ENCODE measurements around the gene IL31.
"Not testable (repeated sequence)": the region's sequence is repeated elsewhere in the genome, so short reads cannot be mapped to it uniquely, and the experiment has no call there.

The IL31 gene

DNA sequence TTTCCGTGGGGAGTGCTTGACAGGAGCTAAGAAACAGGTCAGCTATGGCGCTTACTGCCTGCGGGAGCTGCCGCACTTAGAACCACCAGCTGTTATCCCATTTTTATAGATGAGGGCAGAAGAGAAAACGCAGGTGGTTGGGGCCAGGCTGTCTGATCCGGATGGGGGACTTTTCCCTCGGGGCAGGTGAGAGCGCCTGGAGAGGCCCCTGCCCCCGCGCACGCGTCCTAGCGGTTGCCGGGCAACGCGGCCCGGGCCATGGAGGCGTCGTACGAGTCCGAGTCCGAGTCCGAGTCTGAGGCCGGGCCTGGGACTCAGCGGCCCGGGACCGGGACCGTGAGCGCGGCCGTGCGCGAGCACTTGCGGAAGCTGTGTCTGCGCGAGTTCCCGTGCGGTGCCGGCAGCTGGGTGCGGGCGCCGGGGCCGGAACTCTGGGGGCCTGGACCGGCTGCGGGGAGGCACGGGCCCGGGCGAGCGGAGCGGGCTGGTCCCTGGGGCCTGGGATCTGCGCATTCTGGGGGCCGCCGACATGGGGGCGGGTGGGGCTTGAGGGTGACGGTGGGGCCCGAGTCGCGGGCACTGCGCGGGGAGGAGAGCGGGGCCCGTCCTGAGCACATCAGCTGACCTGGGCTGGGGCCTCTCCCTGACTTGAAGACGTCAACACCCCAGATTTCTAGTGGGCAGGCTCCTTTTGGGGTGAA is 9.0 kb upstream of the IL31 start, which contains the start of gene LRRC43:
Gene LRRC43 (plus strand): TSS at position 237 of the 701 bp plus-strand sequence. CDS start 22 bp downstream, at position 259.
- TF ChIP-seq, protein P1, sequence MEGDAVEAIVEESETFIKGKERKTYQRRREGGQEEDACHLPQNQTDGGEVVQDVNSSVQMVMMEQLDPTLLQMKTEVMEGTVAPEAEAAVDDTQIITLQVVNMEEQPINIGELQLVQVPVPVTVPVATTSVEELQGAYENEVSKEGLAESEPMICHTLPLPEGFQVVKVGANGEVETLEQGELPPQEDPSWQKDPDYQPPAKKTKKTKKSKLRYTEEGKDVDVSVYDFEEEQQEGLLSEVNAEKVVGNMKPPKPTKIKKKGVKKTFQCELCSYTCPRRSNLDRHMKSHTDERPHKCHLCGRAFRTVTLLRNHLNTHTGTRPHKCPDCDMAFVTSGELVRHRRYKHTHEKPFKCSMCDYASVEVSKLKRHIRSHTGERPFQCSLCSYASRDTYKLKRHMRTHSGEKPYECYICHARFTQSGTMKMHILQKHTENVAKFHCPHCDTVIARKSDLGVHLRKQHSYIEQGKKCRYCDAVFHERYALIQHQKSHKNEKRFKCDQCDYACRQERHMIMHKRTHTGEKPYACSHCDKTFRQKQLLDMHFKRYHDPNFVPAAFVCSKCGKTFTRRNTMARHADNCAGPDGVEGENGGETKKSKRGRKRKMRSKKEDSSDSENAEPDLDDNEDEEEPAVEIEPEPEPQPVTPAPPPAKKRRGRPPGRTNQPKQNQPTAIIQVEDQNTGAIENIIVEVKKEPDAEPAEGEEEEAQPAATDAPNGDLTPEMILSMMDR (IDR thresholded peaks at IDR 0.05; ENCODE audit: low read depth, low read length): no peak
- no peak for DNase-seq (ENCODE audit: extremely low read depth, low read depth)

DNA sequence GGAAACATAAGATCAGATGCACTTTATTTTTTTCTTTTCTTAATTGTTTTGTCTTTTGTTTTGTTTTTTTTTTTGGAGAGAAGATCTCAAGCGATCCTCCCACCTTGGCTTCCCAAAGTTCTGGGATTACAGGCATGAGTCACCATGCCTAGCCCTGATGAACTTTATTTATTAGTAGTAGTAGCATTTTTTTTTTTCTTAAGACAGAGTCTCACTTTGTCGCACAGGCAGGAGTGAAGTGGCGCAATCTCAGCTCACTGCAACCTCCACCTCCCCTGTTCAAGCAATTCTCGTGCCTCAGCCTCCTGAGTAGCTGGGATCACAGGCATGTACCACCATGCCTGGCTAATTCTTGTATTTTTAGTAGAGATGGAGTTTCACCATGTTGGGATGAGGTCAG is 2.5 kb upstream of the IL31 start:
- DNase-seq (ENCODE audit: extremely low read depth, low read depth): not testable (repeated sequence)

DNA sequence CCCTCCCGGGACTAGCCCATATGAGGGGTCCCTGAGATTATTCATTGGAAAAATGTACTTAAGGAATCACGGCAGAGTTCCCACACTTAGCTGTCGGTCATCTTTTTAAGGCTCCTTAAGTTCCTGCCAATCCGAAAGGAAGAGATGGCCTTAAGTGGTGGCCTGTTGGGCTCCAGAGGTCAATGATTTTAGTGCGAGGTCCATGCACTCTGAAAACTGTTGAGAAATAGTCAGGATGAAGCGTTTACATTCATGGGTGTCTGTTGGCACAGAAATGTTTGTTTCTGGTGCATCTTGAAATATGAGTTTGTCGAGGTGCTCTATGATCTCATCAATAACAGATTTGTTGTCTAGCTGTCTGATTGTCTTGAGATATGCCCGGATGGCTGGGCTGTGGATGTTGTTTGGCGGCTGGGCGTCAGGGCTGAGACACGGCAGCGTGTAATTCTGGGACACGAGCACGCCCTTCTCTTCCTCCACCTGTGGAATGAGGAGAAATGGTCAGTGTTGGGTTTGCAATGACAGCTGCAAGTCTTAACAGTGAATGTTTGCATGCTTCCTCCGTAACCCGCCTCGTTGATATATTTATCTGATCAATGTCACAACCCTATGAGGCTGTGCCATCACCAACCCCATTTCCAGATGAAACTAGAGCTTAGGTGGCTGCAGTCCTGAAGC is 1.6 kb downstream of the IL31 start:
- TF ChIP-seq, protein P1 (IDR thresholded peaks at IDR 0.05; ENCODE audit: low read depth, low read length): no peak
- no peak for DNase-seq (ENCODE audit: extremely low read depth, low read depth)

DNA sequence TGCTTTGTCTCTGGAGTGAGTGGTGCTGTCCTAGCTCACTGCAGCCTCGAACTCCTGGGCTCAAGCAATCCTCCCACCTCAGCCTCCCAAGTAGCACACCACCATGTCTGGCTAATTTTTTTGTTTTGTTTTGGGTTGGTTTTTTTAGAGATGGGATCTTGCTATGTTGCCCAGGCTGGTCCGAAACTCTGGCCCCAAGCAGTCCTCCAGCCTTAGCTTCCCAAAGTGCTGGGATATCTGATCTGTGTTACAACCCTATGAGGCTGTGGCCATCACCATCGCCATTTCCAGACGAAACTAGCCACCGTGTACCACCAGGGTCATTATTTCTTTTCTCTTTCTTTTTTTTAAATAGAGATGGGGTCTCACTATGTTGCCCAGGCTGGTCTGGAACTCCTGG is 2.6 kb downstream of the IL31 start:
- DNase-seq (ENCODE audit: extremely low read depth, low read depth): no peak
- TF ChIP-seq, protein P1 (IDR thresholded peaks at IDR 0.05; ENCODE audit: low read depth, low read length): no peak

DNA sequence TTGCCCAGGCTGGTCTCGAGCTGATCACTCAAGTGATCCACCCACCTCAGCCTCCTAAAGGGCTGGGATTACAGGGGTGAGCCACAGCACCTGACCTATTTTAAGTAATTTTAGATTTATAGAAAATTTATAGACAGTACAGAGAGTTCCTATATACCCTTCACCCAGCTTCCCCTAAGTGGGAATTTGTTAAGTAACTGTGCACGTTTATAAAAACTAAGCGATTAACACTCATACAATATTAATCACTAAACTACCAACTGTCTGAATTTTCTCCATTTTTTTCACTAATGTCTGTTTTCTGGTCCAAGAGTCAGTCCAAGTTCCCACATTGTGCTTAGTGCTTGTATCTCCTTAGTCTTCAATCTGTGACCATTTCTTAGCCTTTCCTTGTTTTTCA is 5.5 kb downstream of the IL31 start:
- TF ChIP-seq, protein P1 (IDR thresholded peaks at IDR 0.05; ENCODE audit: low read depth, low read length): no peak
- DNase-seq (ENCODE audit: extremely low read depth, low read depth): no peak

DNA sequence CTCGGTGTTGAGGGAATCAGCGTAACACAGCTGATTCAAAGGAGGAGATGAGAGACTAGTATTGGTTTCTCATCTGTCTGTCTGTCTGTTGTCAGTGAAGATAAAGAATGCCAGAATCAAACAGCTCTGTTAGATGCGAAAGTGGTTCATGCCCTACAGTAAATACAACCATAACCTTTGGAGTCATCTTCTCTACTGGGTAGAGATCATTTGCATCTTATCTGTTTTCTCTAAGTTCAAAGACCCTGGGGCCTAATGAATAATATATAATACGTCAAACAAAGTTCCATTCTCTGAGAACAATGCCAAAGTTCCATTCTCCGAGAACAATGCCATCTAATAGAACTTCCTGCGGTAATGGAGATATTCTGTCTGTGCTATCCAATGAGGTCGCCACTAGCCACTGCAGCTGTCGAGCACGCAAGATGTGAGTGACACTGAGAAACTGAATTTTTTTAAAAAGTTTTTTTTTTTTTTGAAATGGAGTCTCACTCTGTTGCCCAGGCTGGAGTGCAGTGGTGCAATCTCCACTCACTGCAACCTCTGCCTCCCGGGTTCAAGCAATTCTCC is 6.6 kb downstream of the IL31 start:
- DNase-seq (ENCODE audit: extremely low read depth, low read depth): no peak
- TF ChIP-seq, protein P1 (IDR thresholded peaks at IDR 0.05; ENCODE audit: low read depth, low read length): no peak

DNA sequence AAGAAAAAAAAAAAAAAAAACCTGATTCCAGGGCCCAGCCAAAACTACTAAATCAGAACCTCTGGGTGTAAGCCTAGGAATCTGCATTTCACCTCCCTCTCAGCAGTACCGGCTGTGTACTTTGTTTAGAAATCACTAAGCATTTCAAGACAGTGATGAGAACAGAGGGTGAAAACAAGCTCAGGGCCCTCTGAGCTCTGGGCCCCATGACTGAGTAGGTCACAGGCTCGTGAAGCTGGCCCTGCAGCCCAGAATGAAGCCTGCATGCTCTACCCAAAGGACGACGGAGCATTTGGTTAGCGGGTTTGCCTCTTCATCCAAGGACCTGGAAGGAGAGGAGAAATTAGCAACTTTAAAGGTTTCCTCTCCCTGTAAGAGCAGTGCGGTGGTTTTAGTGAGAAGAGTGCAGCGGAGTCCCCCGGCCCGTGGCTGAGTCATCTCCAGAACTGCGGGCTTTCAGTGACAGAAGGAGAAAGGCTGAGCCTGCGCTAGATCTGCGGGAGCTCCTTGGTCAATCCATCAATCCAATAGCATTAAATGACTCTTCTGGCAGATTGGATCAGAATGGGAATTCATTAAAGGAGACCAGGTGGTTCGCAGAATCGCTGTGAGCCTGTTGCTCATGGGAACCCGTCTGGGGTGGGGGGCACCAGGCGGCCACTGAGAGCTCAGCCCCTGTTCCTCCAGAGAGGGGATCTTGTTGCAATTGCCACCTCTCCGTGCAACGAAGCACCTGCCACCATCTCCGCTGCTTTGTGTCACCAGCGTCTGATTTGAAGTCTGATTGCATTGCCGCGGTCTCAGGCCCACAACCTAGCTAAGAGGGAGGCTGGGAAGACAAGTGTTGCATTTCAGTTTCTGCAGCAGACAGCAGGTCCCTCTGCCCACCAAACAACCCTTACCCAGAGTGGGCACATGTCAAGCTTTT is 7.3 kb downstream of the IL31 start:
- TF ChIP-seq, protein P1 (IDR thresholded peaks at IDR 0.05; ENCODE audit: low read depth, low read length): no peak

More for the DNA sequence above, 7.3 kb downstream of the IL31 start:
- DNase-seq (ENCODE audit: extremely low read depth, low read depth): no peak
